Endodermal cell (in vitro differentiated cells): Measurements from ENCODE around the gene RWDD1. TPM values are rescaled to one million over a fixed set of nuclear protein-coding genes. Genes with fewer than 3 reads are reported as not detected.

ENCODE experiments used
- DNase-seq: peaks from one replicate; pipeline ENCODE4 v3.0.0-alpha.2; 2017
- H3K27ac ChIP-seq: 2 replicates; pipeline ENCODE4 v1.5.1; 2013; ENCODE audit warnings: mild to moderate bottlenecking, low read depth, low read length, moderate library complexity
- H3K27me3 ChIP-seq: 2 replicates; pipeline ENCODE4 v1.6.1; 2013; ENCODE audit warnings: mild to moderate bottlenecking, low read length, moderate library complexity; ENCODE audit not compliant: insufficient read depth, control insufficient read depth, poor library complexity, severe bottlenecking
- H3K36me3 ChIP-seq: 2 replicates; pipeline ENCODE4 v1.7.0; 2013; ENCODE audit warnings: mild to moderate bottlenecking, low read length, moderate library complexity; ENCODE audit not compliant: control insufficient read depth, insufficient read depth
- H3K4me1 ChIP-seq: one replicate; pipeline ENCODE4 v1.7.0; 2013; ENCODE audit warnings: low read length; ENCODE audit not compliant: control insufficient read depth, insufficient read depth
- H3K4me3 ChIP-seq: 2 replicates; pipeline ENCODE4 v1.5.1; 2013; ENCODE audit warnings: mild to moderate bottlenecking, low read length, moderate library complexity
- H3K9ac ChIP-seq: 2 replicates; pipeline ENCODE4 v1.6.1; 2013; ENCODE audit warnings: mild to moderate bottlenecking, low read length, moderate library complexity; ENCODE audit not compliant: poor library complexity, severe bottlenecking; ENCODE audit errors: extremely low read depth
- H3K9me3 ChIP-seq: 2 replicates; pipeline ENCODE4 v1.6.1; 2013; ENCODE audit warnings: mild to moderate bottlenecking, low read length, moderate library complexity; ENCODE audit not compliant: control insufficient read depth
- H3K27ac Mint-ChIP-seq: 2 replicates; pipeline ENCODE4 v1.8.0; 2020; ENCODE audit warnings: mixed read lengths
- H3K27me3 Mint-ChIP-seq: 2 replicates; pipeline ENCODE4 v1.8.0; 2021; ENCODE audit warnings: mild to moderate bottlenecking, mixed read lengths; ENCODE audit not compliant: insufficient read depth
- H3K36me3 Mint-ChIP-seq: 2 replicates; pipeline ENCODE4 v1.8.0; 2020; ENCODE audit warnings: low read depth, mixed read lengths
- H3K4me1 Mint-ChIP-seq: 2 replicates; pipeline ENCODE4 v1.8.0; 2020; ENCODE audit warnings: mixed read lengths
- H3K4me3 Mint-ChIP-seq: 2 replicates; pipeline ENCODE4 v1.8.0; 2020; ENCODE audit warnings: mild to moderate bottlenecking, moderate library complexity, mixed read lengths
- H3K9me3 Mint-ChIP-seq: 2 replicates; pipeline ENCODE4 v1.8.0; 2020; ENCODE audit warnings: mild to moderate bottlenecking, mixed read lengths
- CTCF ChIP-seq: fragments of 200-600 bp; sonication (generic); conservative IDR thresholded peaks from 2 replicates; pipeline ENCODE4 v1.5.0; 2021; ENCODE audit warnings: antibody characterized with exemption, mild to moderate bottlenecking
- WGBS, 2 experiments: methylation state at CpG; one replicate each; pipeline versions ENCODE4 v1.1.5 to v1.1.7; 2013; ENCODE audit warnings: missing lambda C conversion rate in 2 of 2, mixed read lengths in 1 of 2; ENCODE audit not compliant: insufficient coverage in 1 of 2, insufficient read length in 1 of 2; 5-methylcytosine and 5-hydroxymethylcytosine counted together
- total RNA-seq, 2 donors: library from RNA; stranded (reverse); fragmentation: NEBNext Ultra II Directional in 1 of 2; extraction: Animal tissue kit (Norgen Biotek cat#: 25700) in 1 of 2; gene quantifications; 2 replicates in 1 of 2; 3 replicates in 1 of 2; pipeline ENCODE4 v1.2.1, GENCODE V29; 2021

The RWDD1 gene
- total RNA-seq, 2 donors from 2014 or later, result 35.5 to 35.8 TPM

DNA sequence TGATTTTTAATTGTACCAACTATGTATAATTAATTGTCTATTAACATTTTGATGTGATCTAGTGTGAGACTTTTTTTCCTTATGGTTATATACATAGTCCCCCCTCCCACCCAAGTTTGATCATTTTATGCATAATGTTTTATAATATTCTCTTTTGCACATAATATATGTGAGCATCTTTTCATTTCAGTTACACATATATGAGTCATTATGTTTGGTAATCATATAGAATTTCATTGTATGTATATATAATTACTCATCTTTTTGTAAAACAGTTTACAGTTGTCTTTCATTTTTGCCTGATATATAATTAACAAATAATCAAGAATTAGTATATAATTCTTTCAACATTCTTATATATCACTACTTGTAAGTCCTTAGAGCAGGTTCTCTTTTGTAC, 15.0 kb downstream of the RWDD1 start:
- H3K4me1 ChIP-seq, result no peaks in the 10 kb centered on the region
- H3K36me3 ChIP-seq, result peaks cover 75% of the 10 kb centered on the region
- H3K9me3 Mint-ChIP-seq, result no peaks in the 10 kb centered on the region
- peaks cover 39% of the 10 kb centered on the region for H3K36me3 Mint-ChIP-seq
- no peaks in the 10 kb centered on the region for H3K27me3 ChIP-seq
- no peak overlapping the region for H3K9ac ChIP-seq
- H3K4me1 Mint-ChIP-seq, result no peaks in the 10 kb centered on the region
- no peak overlapping the region for H3K27ac ChIP-seq
- no peaks in the 10 kb centered on the region for H3K9me3 ChIP-seq
- TF ChIP-seq CTCF, result no peak
- no peak overlapping the region for H3K4me3 ChIP-seq
- H3K4me3 Mint-ChIP-seq, result no peak overlapping the region
- no peaks in the 10 kb centered on the region for H3K27me3 Mint-ChIP-seq
- H3K27ac Mint-ChIP-seq, result no peak overlapping the region
- DNase-seq, result no peak

GRCh38 chr6:116586738-116587137, 15.4 kb downstream of the RWDD1 start:
- Histone ChIP-seq H3K36me3 (peaks cover 75% of the 10 kb centered on the region), H3K4me1 (no peaks in the 10 kb centered on the region), H3K9ac (no peak overlapping the region), H3K9me3 (no peaks in the 10 kb centered on the region), H3K27ac (no peak overlapping the region), H3K27me3 (no peaks in the 10 kb centered on the region), H3K4me3 (no peak overlapping the region)
- Mint-ChIP-seq H3K27me3 (no peaks in the 10 kb centered on the region), H3K27ac (no peak overlapping the region), H3K36me3 (peaks cover 43% of the 10 kb centered on the region), H3K9me3 (no peaks in the 10 kb centered on the region), H3K4me1 (no peaks in the 10 kb centered on the region), H3K4me3 (no peak overlapping the region)
- no peak for DNase-seq
- WGBS, 2 experiments, result 88 to 90% methylated on average over 1 of the region's 2 CpGs
- TF ChIP-seq CTCF, result no peak

GRCh38 chr6:116595247-116595646, 23.9 kb downstream of the RWDD1 start:
- Histone ChIP-seq H3K4me1 (no peaks in the 10 kb centered on the region), H3K9me3 (no peaks in the 10 kb centered on the region), H3K27ac (no peak overlapping the region), H3K4me3 (no peak overlapping the region), H3K9ac (no peak overlapping the region), H3K27me3 (no peaks in the 10 kb centered on the region), H3K36me3 (peaks cover 45% of the 10 kb centered on the region)
- Mint-ChIP-seq H3K27me3 (no peaks in the 10 kb centered on the region), H3K4me1 (no peaks in the 10 kb centered on the region), H3K4me3 (no peak overlapping the region), H3K36me3 (peaks cover 40% of the 10 kb centered on the region), H3K27ac (no peak overlapping the region), H3K9me3 (no peaks in the 10 kb centered on the region)
- WGBS, 2 experiments, result 96% methylated on average over 3 of the region's 3 CpGs; no CpG with 5 or more reads in 1 of the 2 experiments
- TF ChIP-seq CTCF, result no peak
- no peak for DNase-seq
